Nephron progenitor cell (in vitro differentiated cells): Measurements from ENCODE around the gene HCFC1.

Experiments used
- DNase-seq: peaks from one replicate; pipeline ENCODE4 v3.0.0; 2021
- H3K27ac Mint-ChIP-seq: 2 replicates; pipeline ENCODE4 v1.8.0; 2021; ENCODE audit warnings: mild to moderate bottlenecking, moderate library complexity, mixed read lengths
- H3K27me3 Mint-ChIP-seq: 2 replicates; pipeline ENCODE4 v1.8.0; 2021; ENCODE audit warnings: mild to moderate bottlenecking, low read depth, mixed read lengths; ENCODE audit not compliant: poor library complexity
- H3K36me3 Mint-ChIP-seq: 2 replicates; pipeline ENCODE4 v1.8.0; 2021; ENCODE audit warnings: low read depth, mixed read lengths
- H3K4me1 Mint-ChIP-seq: 2 replicates; pipeline ENCODE4 v1.8.0; 2021; ENCODE audit warnings: mixed read lengths
- H3K4me3 Mint-ChIP-seq: 2 replicates; pipeline ENCODE4 v1.8.0; 2021; ENCODE audit warnings: mild to moderate bottlenecking, moderate library complexity, mixed read lengths
- H3K9me3 Mint-ChIP-seq: 2 replicates; pipeline ENCODE4 v1.8.0; 2021; ENCODE audit warnings: mild to moderate bottlenecking, moderate library complexity, mixed read lengths
- CTCF ChIP-seq: fragments of 200-600 bp; sonication (generic); IDR thresholded peaks from 2 replicates; pipeline ENCODE4 v1.5.0; 2021; ENCODE audit warnings: antibody characterized with exemption

Gene HCFC1

GRCh38 chrX:153907456-153907855, 64.2 kb downstream of the HCFC1 start:
- no peak for TF ChIP-seq CTCF
- Mint-ChIP-seq H3K4me1 (peaks cover 24% of the 10 kb centered on the region), H3K36me3 (no peaks in the 10 kb centered on the region), H3K27ac (no peak overlapping the region), H3K27me3 (no peaks in the 10 kb centered on the region), H3K4me3 (no peak overlapping the region), H3K9me3 (peaks cover 47% of the 10 kb centered on the region)
- DNase-seq = no peak

GRCh38 chrX:153906126-153906917, 65.3 kb downstream of the HCFC1 start:
- Mint-ChIP-seq H3K9me3 (peaks cover 46% of the 10 kb centered on the region), H3K27me3 (no peaks in the 10 kb centered on the region), H3K27ac (no peak overlapping the region), H3K4me3 (no peak overlapping the region), H3K36me3 (no peaks in the 10 kb centered on the region), H3K4me1 (peaks cover 28% of the 10 kb centered on the region)
- no peak for DNase-seq
- TF ChIP-seq CTCF = no peak

- H3K4me1 Mint-ChIP-seq = peaks cover 35% of the 10 kb centered on the region
- no peaks in the 10 kb centered on the region for H3K27me3 Mint-ChIP-seq
- peaks cover 49% of the 10 kb centered on the region for H3K9me3 Mint-ChIP-seq
- TF ChIP-seq CTCF = no peak
- H3K27ac Mint-ChIP-seq = no peak overlapping the region
- DNase-seq = no peak
- no peaks in the 10 kb centered on the region for H3K36me3 Mint-ChIP-seq
- H3K4me3 Mint-ChIP-seq = no peak overlapping the region
Measured at GRCh38 chrX:153905481-153906095, 66.0 kb downstream of the HCFC1 start.

GRCh38 chrX:153903991-153904957, 67.3 kb downstream of the HCFC1 start, which contains the start of gene AVPR2:
Gene AVPR2, plus strand, starts transcription at chrX:153904673. Its CDS starts 473 bp downstream, at chrX:153905146.
- Mint-ChIP-seq H3K27me3 (no peaks in the 10 kb centered on the region), H3K36me3 (no peaks in the 10 kb centered on the region), H3K4me3 (no peak within 1 kb of the TSS), H3K4me1 (peaks cover 35% of the 10 kb centered on the region), H3K27ac (no peak within 1 kb of the TSS), H3K9me3 (peaks cover 56% of the 10 kb centered on the region)
- no peak for DNase-seq
- no peak for TF ChIP-seq CTCF

- no peak overlapping the region for H3K27ac Mint-ChIP-seq
- TF ChIP-seq CTCF = no peak
- no peak overlapping the region for H3K4me3 Mint-ChIP-seq
- DNase-seq = no peak
- peaks cover 34% of the 10 kb centered on the region for H3K4me1 Mint-ChIP-seq
- peaks cover 60% of the 10 kb centered on the region for H3K9me3 Mint-ChIP-seq
- H3K36me3 Mint-ChIP-seq = peaks cover 3% of the 10 kb centered on the region
- no peaks in the 10 kb centered on the region for H3K27me3 Mint-ChIP-seq
Measured at GRCh38 chrX:153903238-153903980, 68.2 kb downstream of the HCFC1 start.
